Measurements from ENCODE around the gene GORASP1.

The GORASP1 gene

DNA sequence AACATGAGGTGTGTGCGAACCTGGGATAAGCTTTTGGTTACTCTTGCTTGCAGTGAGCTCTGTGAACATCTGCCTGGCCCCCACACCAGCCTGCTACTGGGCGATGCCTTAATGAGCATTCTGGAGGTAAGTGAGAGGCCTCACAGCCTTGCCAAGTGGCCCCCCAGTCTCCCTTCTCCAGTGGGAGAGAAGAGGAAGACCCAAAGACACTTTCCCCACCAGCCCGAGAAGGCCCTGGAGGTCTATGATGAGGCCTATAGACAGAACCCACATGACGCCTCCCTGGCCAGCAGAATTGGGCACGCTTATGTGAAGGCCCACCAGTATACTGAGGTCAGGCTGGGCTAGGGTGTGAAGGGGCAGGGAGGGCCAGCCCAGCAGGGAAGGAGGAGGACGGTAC, 22.6 kb upstream of the GORASP1 start:
- H3K27ac ChIP-seq = no peak overlapping the region
- peaks cover 0 to 17% (median 13%) of the 10 kb centered on the region in 4 donors for H3K4me1 ChIP-seq
- intact Hi-C loops (cut with DNase I; ENCODE audit: low total_unique reads) = no loop called here
- peak in 1 of 2 donors; percentile 10 for DNase-seq
- TF ChIP-seq CTCF (IDR thresholded peaks at IDR 0.05) = no peak
- peaks cover 0 to 27% (median 0%) of the 10 kb centered on the region in 3 donors for H3K36me3 ChIP-seq
- H3K9me3 ChIP-seq = no peaks in the 10 kb centered on the region
- H3K4me3 ChIP-seq = no peak overlapping the region
- H3K27me3 ChIP-seq = no peaks in the 10 kb centered on the region

DNA sequence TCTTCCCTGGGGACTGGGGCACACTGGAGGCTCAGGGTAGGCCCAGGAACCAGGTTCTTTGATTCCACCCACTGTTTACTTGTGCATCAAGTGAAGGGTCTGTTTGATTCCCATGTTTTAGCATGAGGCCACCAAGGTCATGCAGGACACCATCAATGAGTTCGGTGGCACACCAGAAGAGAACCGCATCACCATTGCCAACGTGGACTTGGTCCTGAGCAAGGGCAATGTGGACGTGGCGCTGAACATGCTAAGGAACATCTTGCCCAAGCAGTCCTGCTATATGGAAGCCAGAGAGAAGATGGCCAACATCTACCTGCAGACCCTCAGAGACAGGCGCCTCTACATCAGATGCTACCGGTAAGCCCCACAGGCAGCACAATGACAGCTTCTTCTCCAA, 21.5 kb upstream of the GORASP1 start:
- intact Hi-C loops (cut with DNase I; ENCODE audit: low total_unique reads) = loop anchor here (5.0 kb wide), 1 partner anchor 63 kb away; the partner anchor contains the start of gene XIRP1
- DNase-seq = no peak

DNA sequence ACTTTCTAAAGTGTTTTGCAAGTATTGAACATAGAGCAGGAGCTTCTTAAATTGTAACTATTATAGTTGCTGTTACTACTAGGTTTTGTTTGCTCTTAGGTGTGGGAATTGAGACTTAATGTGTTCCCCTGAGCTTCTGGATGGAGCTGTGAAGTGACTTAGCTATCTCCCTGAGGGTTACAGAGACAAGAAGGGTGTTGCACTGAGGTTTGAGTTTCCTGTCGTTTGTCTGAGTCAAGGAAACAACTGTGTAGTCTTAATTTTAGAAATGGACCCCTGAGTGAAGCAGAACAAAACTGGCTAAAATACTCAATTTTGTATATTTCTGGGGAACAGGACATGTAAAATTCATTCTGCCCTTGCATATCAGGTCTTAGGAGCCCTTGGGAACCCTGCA, 20.5 kb upstream of the GORASP1 start:
- intact Hi-C loops (cut with DNase I; ENCODE audit: low total_unique reads) = loop anchor here (5.0 kb wide), 1 partner anchor 64 kb away; the partner anchor contains the start of gene XIRP1

More for the DNA sequence above, 21.5 kb upstream of the GORASP1 start:
- H3K4me3 ChIP-seq = no peak overlapping the region
- no peaks in the 10 kb centered on the region for H3K27me3 ChIP-seq
- peaks cover 0 to 16% (median 0%) of the 10 kb centered on the region in 3 donors for H3K36me3 ChIP-seq
- TF ChIP-seq CTCF (IDR thresholded peaks at IDR 0.05) = no peak
- peaks cover 0 to 17% (median 13%) of the 10 kb centered on the region in 4 donors for H3K4me1 ChIP-seq
- no peak overlapping the region for H3K27ac ChIP-seq
- no peaks in the 10 kb centered on the region for H3K9me3 ChIP-seq

DNA sequence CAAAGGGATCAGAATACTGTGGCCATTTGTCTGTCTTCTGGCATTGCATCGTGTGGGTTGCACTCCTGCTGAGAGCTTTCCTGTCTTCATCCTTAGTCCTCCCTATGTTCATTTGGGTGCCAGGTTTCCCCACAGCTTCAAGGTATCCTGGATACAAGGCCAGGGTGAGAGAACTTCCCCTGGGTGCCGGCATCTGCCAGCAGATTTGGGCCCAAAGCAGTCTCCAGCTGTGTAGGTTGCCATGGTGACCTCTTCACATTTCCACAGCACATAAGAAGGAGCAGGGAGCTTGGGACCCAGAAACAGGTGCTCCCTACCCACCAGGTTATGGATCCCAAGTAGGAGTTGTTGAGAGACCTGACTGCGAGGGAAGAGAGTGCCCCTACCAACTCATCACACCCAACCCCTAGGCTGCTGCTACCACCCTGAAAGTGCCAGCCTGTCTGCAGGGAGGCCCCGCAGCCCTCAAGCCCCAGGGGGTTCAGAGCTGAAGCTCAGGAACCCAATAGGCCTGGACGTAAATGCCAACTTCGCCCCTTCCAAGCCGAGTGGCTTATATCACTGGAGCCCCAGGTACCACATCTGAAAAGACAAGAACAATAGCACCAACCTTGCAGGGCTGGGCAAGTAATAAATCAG, 20.0 kb upstream of the GORASP1 start:
- Histone ChIP-seq H3K27me3 (no peaks in the 10 kb centered on the region), H3K27ac (no peak overlapping the region), H3K36me3 (peaks cover 0 to 6% (median 0%) of the 10 kb centered on the region in 3 donors), H3K4me1 (peaks cover 0 to 17% (median 13%) of the 10 kb centered on the region in 4 donors), H3K9me3 (no peaks in the 10 kb centered on the region), H3K4me3 (no peak overlapping the region)
- intact Hi-C loops (cut with DNase I; ENCODE audit: low total_unique reads) = loop anchor here (5.0 kb wide), 1 partner anchor 65 kb away; the partner anchor contains the start of gene XIRP1
- TF ChIP-seq CTCF (IDR thresholded peaks at IDR 0.05) = no peak
- DNase-seq = no peak

More for the DNA sequence above, 20.5 kb upstream of the GORASP1 start:
- no peak for DNase-seq
- Histone ChIP-seq H3K27ac (no peak overlapping the region), H3K4me1 (peaks cover 0 to 17% (median 13%) of the 10 kb centered on the region in 4 donors), H3K36me3 (peaks cover 0 to 8% (median 0%) of the 10 kb centered on the region in 3 donors), H3K27me3 (no peaks in the 10 kb centered on the region), H3K9me3 (no peaks in the 10 kb centered on the region), H3K4me3 (no peak overlapping the region)
- no peak for TF ChIP-seq CTCF (IDR thresholded peaks at IDR 0.05)

- DNase-seq = no peak
- intact Hi-C loops (cut with DNase I; ENCODE audit: low total_unique reads) = loop anchor here (5.0 kb wide), 1 partner anchor 66 kb away; the partner anchor contains the start of gene XIRP1
Measured at GRCh38 chr3:39126532-39127071, 19.2 kb upstream of the GORASP1 start.

More at GRCh38 chr3:39126532-39127071, 19.2 kb upstream of the GORASP1 start:
- Histone ChIP-seq H3K36me3 (peaks cover 0 to 6% (median 0%) of the 10 kb centered on the region in 3 donors), H3K4me3 (no peak overlapping the region), H3K9me3 (no peaks in the 10 kb centered on the region), H3K27ac (no peak overlapping the region), H3K27me3 (no peaks in the 10 kb centered on the region), H3K4me1 (peaks cover 0 to 17% (median 13%) of the 10 kb centered on the region in 4 donors)
- TF ChIP-seq CTCF (IDR thresholded peaks at IDR 0.05) = peak; percentile 59 to 72
